ENCODE data around the gene BLMH. TPM values are rescaled to one million over a fixed set of nuclear protein-coding genes. Genes with fewer than 3 reads are reported as not detected.

BLMH gene
- total RNA-seq, 1 experiment from 2014 or later = 28.3 TPM

GRCh38 chr17:30200106-30200505, 91.6 kb downstream of the BLMH start:
- intact Hi-C loops (cut with micrococcal nuclease) = no loop called here
- no peak for TF ChIP-seq CTCF (IDR thresholded peaks at IDR 0.05; ENCODE audit: unreplicated experiment)
- Mint-ChIP-seq H3K36me3 (ENCODE audit: insufficient read depth, unreplicated experiment) (no peaks in the 10 kb centered on the region), H3K27me3 (ENCODE audit: insufficient read depth, unreplicated experiment) (peaks cover 1% of the 10 kb centered on the region), H3K4me1 (ENCODE audit: insufficient read depth, unreplicated experiment) (no peaks in the 10 kb centered on the region), H3K9me3 (ENCODE audit: unreplicated experiment) (no peaks in the 10 kb centered on the region), H3K27ac (ENCODE audit: low read depth, unreplicated experiment) (no peak overlapping the region), H3K4me3 (ENCODE audit: unreplicated experiment) (no peak overlapping the region)
- CTCF ChIA-PET = no interaction called here
- POLR2A ChIA-PET = no interaction called here
- DNase-seq (ENCODE audit: unreplicated experiment) = no peak
- BruUV-seq (replicated peaks) = no TSS peak

GRCh38 chr17:30199600-30199999, 92.1 kb downstream of the BLMH start:
- ChIA-PET POLR2A (interaction anchor here (0.6 kb wide), 3 partner anchors 18 to 114 kb away, joined by 3 to 4 read pairs (median 3); no protein-coding TSS in a partner anchor), CTCF (no interaction called here)
- Mint-ChIP-seq H3K27ac (ENCODE audit: low read depth, unreplicated experiment) (no peak overlapping the region), H3K4me3 (ENCODE audit: unreplicated experiment) (no peak overlapping the region), H3K9me3 (ENCODE audit: unreplicated experiment) (no peaks in the 10 kb centered on the region), H3K4me1 (ENCODE audit: insufficient read depth, unreplicated experiment) (no peaks in the 10 kb centered on the region), H3K27me3 (ENCODE audit: insufficient read depth, unreplicated experiment) (no peaks in the 10 kb centered on the region), H3K36me3 (ENCODE audit: insufficient read depth, unreplicated experiment) (no peaks in the 10 kb centered on the region)
- DNase-seq (ENCODE audit: unreplicated experiment) = no peak
- TF ChIP-seq CTCF (IDR thresholded peaks at IDR 0.05; ENCODE audit: unreplicated experiment) = no peak
- BruUV-seq (replicated peaks) = no TSS peak
- intact Hi-C loops (cut with micrococcal nuclease) = no loop called here

Other genes starting within 250 kb of the BLMH start
- 40.8 and 57.3 TPM in 2 replicates for gene NSRP1, start 175.1 kb downstream of the BLMH start, total RNA-seq (2022)
- gene SLC6A4, start 56.2 kb downstream of the BLMH start, total RNA-seq (2022) = not detected in 2 replicates
- not detected in 2 replicates for gene TMIGD1, start 42.1 kb upstream of the BLMH start, total RNA-seq (2022)
- 47.9 and 67.4 TPM in 2 replicates for gene CPD, start 87.0 kb upstream of the BLMH start, total RNA-seq (2022)
- gene GOSR1, start 185.5 kb upstream of the BLMH start, total RNA-seq (2022) = 57.6 and 69.4 TPM in 2 replicates

Measured in MCF 10A (cell line).